AG08395 (cell line): ENCODE measurements around the gene GSTK1.
A peak's percentile ranks its signal among the peaks of the same experiment; 100 is the strongest.
"Not testable (repeated sequence)": the region's sequence is repeated elsewhere in the genome, so short reads cannot be mapped to it uniquely, and the experiment has no call there.

Source experiments
- DNase-seq: peaks from one replicate; pipeline ENCODE4 v3.0.0; 2012; ENCODE audit warnings: mixed read lengths, low spot score

GSTK1 gene

GRCh38 chr7:143272871-143273270 lies 9.6 kb downstream of the GSTK1 start:
- no peak for DNase-seq

- DNase-seq: peak; percentile 77
Measured at GRCh38 chr7:143279186-143280098, 16.2 kb downstream of the GSTK1 start.

GRCh38 chr7:143280160-143280559 lies 16.9 kb downstream of the GSTK1 start:
- DNase-seq: no peak

- no peak for DNase-seq
Measured at GRCh38 chr7:143280566-143280965, 17.3 kb downstream of the GSTK1 start.

GRCh38 chr7:143281529-143281928 lies 18.3 kb downstream of the GSTK1 start:
- DNase-seq: no peak

- DNase-seq: no peak
Measured at GRCh38 chr7:143282124-143282523, 18.9 kb downstream of the GSTK1 start.

- no peak for DNase-seq
Measured at GRCh38 chr7:143283381-143283780, 20.1 kb downstream of the GSTK1 start.

GRCh38 chr7:143284591-143285469 lies 21.6 kb downstream of the GSTK1 start, which contains the start of gene TMEM139:
Gene TMEM139 (plus strand): TSS chr7:143284958. CDS start chr7:143285958, 1,000 bp downstream.
- no peak for DNase-seq

- DNase-seq: no peak
Measured at GRCh38 chr7:143285470-143285778, 22.2 kb downstream of the GSTK1 start.

GRCh38 chr7:143285806-143286521 lies 22.7 kb downstream of the GSTK1 start:
- no peak for DNase-seq

GRCh38 chr7:143286522-143286890 lies 23.3 kb downstream of the GSTK1 start:
- DNase-seq: no peak

- no peak for DNase-seq
Measured at GRCh38 chr7:143287339-143287934, 24.2 kb downstream of the GSTK1 start.

GRCh38 chr7:143287935-143288826 lies 24.9 kb downstream of the GSTK1 start, which contains the start of gene CASP2:
Gene CASP2 (plus strand): TSS chr7:143288351. CDS start chr7:143288456, 105 bp downstream.
- DNase-seq: peak; percentile 100

- DNase-seq: peak; percentile 25
Measured at GRCh38 chr7:143288836-143289235, 25.6 kb downstream of the GSTK1 start.

GRCh38 chr7:143289421-143289820 lies 26.2 kb downstream of the GSTK1 start:
- DNase-seq: no peak

GRCh38 chr7:143289888-143290287 lies 26.6 kb downstream of the GSTK1 start:
- not testable (repeated sequence) for DNase-seq

GRCh38 chr7:143290293-143290692 lies 27.1 kb downstream of the GSTK1 start:
- no peak for DNase-seq

- DNase-seq: no peak
Measured at GRCh38 chr7:143292876-143293275, 29.6 kb downstream of the GSTK1 start.

GRCh38 chr7:143295870-143296269 lies 32.6 kb downstream of the GSTK1 start:
- no peak for DNase-seq

GRCh38 chr7:143296686-143297085 lies 33.4 kb downstream of the GSTK1 start:
- no peak for DNase-seq

GRCh38 chr7:143299346-143299745 lies 36.1 kb downstream of the GSTK1 start:
- peak; percentile 27 for DNase-seq
